ENCODE measurements around the gene OGG1. TPM values are rescaled to one million over a fixed set of nuclear protein-coding genes. Genes with fewer than 3 reads are reported as not detected.

OGG1 gene
- total and polyA plus RNA-seq, 11 donors: 6.2 to 14.8 (median 9.5) TPM

GRCh38 chr3:9727041-9727595 is 22.6 kb upstream of the OGG1 start:
- Histone ChIP-seq H3K27me3 (no peaks in the 10 kb centered on the region), H3K9me3 (no peaks in the 10 kb centered on the region), H3K4me1 (peaks cover 0 to 18% (median 3%) of the 10 kb centered on the region in 12 donors), H3K27ac (no peak overlapping the region), H3K4me3 (no peak overlapping the region), H3K36me3 (no peaks in the 10 kb centered on the region)
- ATAC-seq (no peak), DNase-seq (no peak)
- intact Hi-C loops (cut with DNase I): loop anchor here in 1 of 10 donors (10.0 kb wide), 1 partner anchor 222 kb away; no protein-coding TSS in a partner anchor
- TF ChIP-seq CTCF (IDR thresholded peaks at IDR 0.05): peak in 7 of 12 donors; percentile 7 to 37 (median 26)
- no peak for TF ChIP-seq POLR2A (IDR thresholded peaks at IDR 0.05)
- 9 to 12% (median 11%) methylated on average over 11 of the region's 11 CpGs for WGBS, 4 donors

- TF ChIP-seq CTCF (IDR thresholded peaks at IDR 0.05) (no peak), POLR2A (IDR thresholded peaks at IDR 0.05) (no peak)
- Histone ChIP-seq H3K36me3 (no peaks in the 10 kb centered on the region), H3K27ac (no peak overlapping the region), H3K4me1 (peaks cover 3 to 24% (median 9%) of the 10 kb centered on the region in 12 donors), H3K9me3 (no peaks in the 10 kb centered on the region), H3K4me3 (no peak overlapping the region), H3K27me3 (no peaks in the 10 kb centered on the region)
- ATAC-seq (no peak), DNase-seq (no peak)
- 80 to 91% (median 86%) methylated on average over 2 of the region's 2 CpGs for WGBS, 4 donors
- intact Hi-C loops (cut with DNase I): loop anchor here in 1 of 10 donors (10.0 kb wide), 1 partner anchor 223 kb away; no protein-coding TSS in a partner anchor
Measured at GRCh38 chr3:9727743-9728142, 22.0 kb upstream of the OGG1 start.

- WGBS, 4 donors: 85 to 91% (median 87%) methylated on average over 7 to 10 of the region's 10 CpGs
- TF ChIP-seq CTCF (IDR thresholded peaks at IDR 0.05): no peak
- TF ChIP-seq POLR2A (IDR thresholded peaks at IDR 0.05): no peak
- peaks cover 0 to 7% (median 4%) of the 10 kb centered on the region in 9 donors for H3K36me3 ChIP-seq
- no peaks in the 10 kb centered on the region for H3K27me3 ChIP-seq
- H3K4me1 ChIP-seq: peaks cover 9 to 41% (median 22%) of the 10 kb centered on the region in 12 donors
- DNase-seq: no peak
- H3K27ac ChIP-seq: no peak overlapping the region
- no peaks in the 10 kb centered on the region for H3K9me3 ChIP-seq
- no peak overlapping the region for H3K4me3 ChIP-seq
- ATAC-seq: no peak
- intact Hi-C loops (cut with DNase I): loop anchor here in 1 of 10 donors (10.0 kb wide), 1 partner anchor 225 kb away; no protein-coding TSS in a partner anchor
Measured at GRCh38 chr3:9729419-9729818, 20.3 kb upstream of the OGG1 start.

GRCh38 chr3:9730657-9731205 is 19.0 kb upstream of the OGG1 start:
- ATAC-seq: peak; percentile 63 to 77 (median 75)
- Histone ChIP-seq H3K27me3 (no peaks in the 10 kb centered on the region), H3K27ac (peak overlapping the region in 11 of 12 donors; percentile 91 to 100 (median 97)), H3K4me3 (peak overlapping the region; percentile 30 to 100 (median 92)), H3K4me1 (peaks cover 9 to 52% (median 23%) of the 10 kb centered on the region in 12 donors), H3K9me3 (no peaks in the 10 kb centered on the region), H3K36me3 (peaks cover 0 to 20% (median 16%) of the 10 kb centered on the region in 9 donors)
- 3 to 4% (median 3%) methylated on average over 16 to 17 of the region's 17 CpGs for WGBS, 4 donors
- DNase-seq: no peak
- intact Hi-C loops (cut with DNase I): loop anchor here in 7 of 10 donors (1.0 to 10.0 kb wide), 7 partner anchors 19 to 228 kb away; partner anchors contain the start of genes ARPC4 (in 4 of the 7), OGG1 (in 4 of the 7) and TADA3 (in 4 of the 7)
- TF ChIP-seq POLR2A (IDR thresholded peaks at IDR 0.05) (no peak), CTCF (IDR thresholded peaks at IDR 0.05) (no peak)
